Upper lobe of left lung (tissue), 6 donors: ENCODE measurements around the gene PPIL6. TPM values are rescaled to one million over a fixed set of nuclear protein-coding genes. Genes with fewer than 3 reads are reported as not detected.
A peak's percentile ranks its signal among the peaks of the same experiment; 100 is the strongest.

Experiments
- ATAC-seq, 2 donors: fragments of 200-7000 bp; cut with Tn5 transposase; one replicate each; pipeline ENCODE4 v1.9.1; 2022; ENCODE audit warnings: mild to moderate bottlenecking in 2 of 2, moderate library complexity in 2 of 2; ENCODE audit not compliant: low FRiP score in 2 of 2
- DNase-seq, 2 donors: peaks; one replicate each; pipeline ENCODE4 v3.0.0-alpha.2; 2019 to 2020
- H3K27ac ChIP-seq, 4 donors: fragments of 200-600 bp; sonication (generic); one replicate each; pipeline ENCODE4 v1.5.1; 2016 to 2019
- H3K27me3 ChIP-seq, 4 donors: fragments of 200-600 bp; sonication (generic); one replicate each; pipeline ENCODE4 v1.5.1; 2017 to 2019
- H3K36me3 ChIP-seq, 4 donors: fragments of 200-600 bp; sonication (generic); one replicate each; pipeline ENCODE4 v1.5.1; 2016 to 2019
- H3K4me1 ChIP-seq, 4 donors: fragments of 200-600 bp; sonication (generic); one replicate each; pipeline ENCODE4 v1.5.1; 2018 to 2019
- H3K4me3 ChIP-seq, 4 donors: fragments of 200-600 bp; sonication (generic); one replicate each; pipeline ENCODE4 v1.5.1; 2017 to 2019; ENCODE audit warnings: mild to moderate bottlenecking in 2 of 4, moderate library complexity in 1 of 4
- H3K9me3 ChIP-seq, 4 donors: fragments of 200-600 bp; sonication (generic); one replicate each; pipeline ENCODE4 v1.5.1; 2018 to 2019
- EP300 ChIP-seq, 4 donors: sonication (generic); formaldehyde crosslinking; IDR thresholded peaks; one replicate each; pipeline ENCODE4 v1.5.1; 2017; ENCODE audit warnings: antibody characterized with exemption in 4 of 4, control low read depth in 2 of 4
- POLR2A ChIP-seq, 4 donors: fragments of 450-650 bp; IDR thresholded peaks; one replicate each; pipeline ENCODE4 v1.5.1; 2016 to 2017; ENCODE audit warnings: antibody characterized with exemption in 4 of 4, mild to moderate bottlenecking in 2 of 4
- POLR2AphosphoS5 ChIP-seq, 2 donors: sonication (generic); formaldehyde crosslinking; IDR thresholded peaks; one replicate each; pipeline ENCODE4 v1.5.1; 2017; ENCODE audit warnings: antibody characterized with exemption in 2 of 2
- WGBS, 2 donors: methylation state at CpG; one replicate each; pipeline ENCODE4 v1.1.5; 2017 to 2018; 5-methylcytosine and 5-hydroxymethylcytosine counted together
- total RNA-seq, 6 donors: library from RNA; depleted of rRNA in 4 of 6; stranded (reverse); fragments of >200 nt in 4 of 6; gene quantifications; one replicate each; pipeline versions ENCODE4 v1.1.0 to v1.2.1, GENCODE V29; 2016 to 2021
- TF ChIP-seq, protein P1 (sequence below), 6 experiments: fragments of 450-650 bp in 4 of 6; fragments of 200-600 bp in 2 of 6; sonication (generic) in 2 of 6; IDR thresholded peaks; one replicate each; pipeline ENCODE4 v1.5.1; 2016 to 2019; ENCODE audit warnings: antibody characterized with exemption in 6 of 6
- donor health status: DM: no; HTN: no; CAD: no; lungs with moderate emphysema.
- donor health status: DM: no; HTN: yes; CAD: no; lungs with severe emphysema.

Gene PPIL6
- total RNA-seq, 6 donors from 2014 or later: 3.5 to 44.3 (median 6.5) TPM

DNA sequence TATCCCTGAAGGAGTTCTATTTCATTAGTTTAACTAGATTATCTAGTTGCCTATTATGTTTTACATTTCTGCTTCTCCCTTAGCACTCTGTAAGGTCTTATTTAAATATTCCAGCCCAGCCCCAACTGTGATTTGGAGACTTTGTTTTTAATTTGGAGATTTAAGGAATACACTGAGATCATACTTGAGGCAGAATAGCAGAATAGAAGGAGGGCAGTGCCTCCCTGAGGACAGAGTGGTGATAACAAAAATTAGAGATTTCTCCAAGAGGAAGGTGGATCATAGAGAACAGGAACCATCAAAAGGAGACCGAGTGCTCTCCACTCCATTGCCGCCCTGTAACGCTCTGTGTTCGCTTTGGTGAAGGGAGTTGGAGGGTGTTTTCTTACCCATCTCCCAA lies 43.4 kb downstream of the PPIL6 start:
- DNase-seq: no peak
- WGBS, 2 donors: 60 to 63% methylated on average over 4 of the region's 4 CpGs
- Histone ChIP-seq H3K27me3 (no peaks in the 10 kb centered on the region), H3K9me3 (no peaks in the 10 kb centered on the region), H3K27ac (no peak overlapping the region), H3K36me3 (no peaks in the 10 kb centered on the region), H3K4me3 (no peak overlapping the region), H3K4me1 (no peaks in the 10 kb centered on the region)
- TF ChIP-seq, protein P1, sequence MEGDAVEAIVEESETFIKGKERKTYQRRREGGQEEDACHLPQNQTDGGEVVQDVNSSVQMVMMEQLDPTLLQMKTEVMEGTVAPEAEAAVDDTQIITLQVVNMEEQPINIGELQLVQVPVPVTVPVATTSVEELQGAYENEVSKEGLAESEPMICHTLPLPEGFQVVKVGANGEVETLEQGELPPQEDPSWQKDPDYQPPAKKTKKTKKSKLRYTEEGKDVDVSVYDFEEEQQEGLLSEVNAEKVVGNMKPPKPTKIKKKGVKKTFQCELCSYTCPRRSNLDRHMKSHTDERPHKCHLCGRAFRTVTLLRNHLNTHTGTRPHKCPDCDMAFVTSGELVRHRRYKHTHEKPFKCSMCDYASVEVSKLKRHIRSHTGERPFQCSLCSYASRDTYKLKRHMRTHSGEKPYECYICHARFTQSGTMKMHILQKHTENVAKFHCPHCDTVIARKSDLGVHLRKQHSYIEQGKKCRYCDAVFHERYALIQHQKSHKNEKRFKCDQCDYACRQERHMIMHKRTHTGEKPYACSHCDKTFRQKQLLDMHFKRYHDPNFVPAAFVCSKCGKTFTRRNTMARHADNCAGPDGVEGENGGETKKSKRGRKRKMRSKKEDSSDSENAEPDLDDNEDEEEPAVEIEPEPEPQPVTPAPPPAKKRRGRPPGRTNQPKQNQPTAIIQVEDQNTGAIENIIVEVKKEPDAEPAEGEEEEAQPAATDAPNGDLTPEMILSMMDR (IDR thresholded peaks at IDR 0.05): peak in 3 of 6 experiments; percentile 20 to 38 (median 29)
- no peak for TF ChIP-seq POLR2A (IDR thresholded peaks at IDR 0.05)
- TF ChIP-seq POLR2AphosphoS5 (IDR thresholded peaks at IDR 0.05): no peak
- peak; percentile 58 to 76 for ATAC-seq

DNA sequence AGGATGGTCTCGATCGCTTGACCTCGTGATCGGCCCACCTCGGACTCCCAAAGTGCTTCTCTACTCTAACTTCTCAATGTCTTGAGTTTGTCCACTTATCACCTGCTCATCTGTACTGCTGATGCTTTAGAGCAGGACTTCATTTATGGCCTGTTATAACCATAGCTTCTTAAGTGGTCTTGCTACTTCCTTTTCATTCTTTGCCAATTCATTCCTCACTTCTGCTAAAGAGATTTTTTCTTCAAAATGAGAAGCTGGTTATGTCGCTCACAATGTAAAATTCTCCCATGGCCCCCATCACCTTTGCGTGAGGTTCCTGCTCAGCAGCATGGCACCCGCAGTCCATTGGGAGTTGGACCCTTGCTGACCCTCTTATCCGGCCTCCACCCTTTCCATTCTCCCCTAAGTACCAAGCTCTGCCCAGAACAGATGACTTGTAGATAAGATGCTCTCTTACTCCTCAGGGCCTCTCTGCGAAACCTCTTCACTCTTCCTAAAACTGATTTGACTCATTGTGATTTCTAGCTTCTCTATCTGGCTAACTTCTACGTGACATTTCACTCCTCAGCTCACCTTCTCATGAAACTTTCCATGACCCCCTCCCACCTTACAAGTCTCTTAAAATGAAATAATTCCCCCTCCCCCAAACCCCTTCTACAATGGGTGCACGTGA lies 44.2 kb downstream of the PPIL6 start:
- WGBS, 2 donors: 88% methylated on average over 12 of the region's 12 CpGs
- no peaks in the 10 kb centered on the region for H3K27me3 ChIP-seq
- no peak overlapping the region for H3K27ac ChIP-seq
- no peaks in the 10 kb centered on the region for H3K4me1 ChIP-seq
- no peaks in the 10 kb centered on the region for H3K36me3 ChIP-seq
- H3K9me3 ChIP-seq: no peaks in the 10 kb centered on the region
- DNase-seq: no peak
- no peak overlapping the region for H3K4me3 ChIP-seq
- no peak for ATAC-seq
- TF ChIP-seq POLR2AphosphoS5 (IDR thresholded peaks at IDR 0.05) (no peak), EP300 (IDR thresholded peaks at IDR 0.05) (no peak), POLR2A (IDR thresholded peaks at IDR 0.05) (no peak)
- TF ChIP-seq, protein P1 (IDR thresholded peaks at IDR 0.05): no peak

DNA sequence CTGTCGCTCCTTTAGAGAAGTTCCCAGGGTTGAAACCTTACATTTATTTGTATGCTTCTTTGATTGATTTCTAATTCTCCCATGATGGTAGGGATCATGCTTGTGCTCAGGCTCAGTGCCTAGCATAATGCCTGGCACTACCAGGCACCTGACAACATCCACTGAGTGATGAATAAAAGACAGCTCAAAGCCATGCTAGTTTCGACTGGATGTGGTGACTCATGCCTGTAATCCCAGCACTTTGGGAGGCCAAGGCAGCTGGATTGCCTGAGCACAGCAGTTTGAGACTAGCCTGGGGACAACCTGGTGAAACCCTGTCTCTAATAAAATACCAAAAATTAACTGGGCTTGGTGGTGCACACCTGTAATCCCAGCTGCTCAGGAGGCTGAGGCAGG lies 46.5 kb downstream of the PPIL6 start:
- WGBS, 2 donors: 72 to 84% methylated on average over 2 of the region's 2 CpGs

DNA sequence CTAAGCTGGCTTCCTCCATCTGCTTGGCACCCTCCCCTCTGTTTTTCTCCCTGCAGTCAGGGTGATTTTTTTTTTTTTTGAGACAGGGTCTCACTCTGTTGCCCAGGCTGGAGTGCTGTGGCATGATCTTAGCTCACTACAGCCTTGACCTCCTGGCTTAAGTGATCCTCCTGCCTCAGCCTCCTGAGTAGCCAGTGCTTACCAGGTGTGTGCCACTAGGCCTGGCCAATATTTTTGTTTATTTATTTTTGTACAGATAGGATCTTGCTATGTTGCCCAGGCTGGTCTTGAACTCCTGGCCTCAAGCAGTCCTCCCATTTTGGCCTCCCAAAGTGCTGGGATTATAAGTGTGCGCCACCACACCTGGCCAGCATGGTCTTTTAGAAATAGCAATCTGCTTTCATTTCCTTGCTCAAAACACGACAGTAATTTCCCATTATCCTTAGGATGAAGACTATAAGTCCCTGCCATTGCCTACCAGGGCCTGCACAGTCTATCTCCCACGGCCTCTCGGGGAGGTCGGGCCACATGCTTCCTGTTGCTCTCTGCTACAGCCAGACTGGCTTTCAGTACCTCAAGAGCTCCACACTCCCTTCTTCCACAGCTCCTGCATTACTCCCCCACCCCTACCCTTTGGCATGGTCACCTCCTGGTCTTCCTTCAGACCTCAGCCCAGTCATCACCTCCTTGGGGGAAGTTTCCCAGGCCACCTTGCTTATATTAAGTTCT lies 47.1 kb downstream of the PPIL6 start:
- H3K4me1 ChIP-seq: no peaks in the 10 kb centered on the region
- DNase-seq (no peak), ATAC-seq (no peak)
- H3K27me3 ChIP-seq: no peaks in the 10 kb centered on the region
- 71 to 88% methylated on average over 5 of the region's 5 CpGs for whole genome bisulfite sequencing, 2 donors
- no peak overlapping the region for H3K27ac ChIP-seq
- H3K4me3 ChIP-seq: no peak overlapping the region
- TF ChIP-seq POLR2A (IDR thresholded peaks at IDR 0.05) (no peak), EP300 (IDR thresholded peaks at IDR 0.05) (no peak), POLR2AphosphoS5 (IDR thresholded peaks at IDR 0.05) (no peak)
- TF ChIP-seq, protein P1 (IDR thresholded peaks at IDR 0.05): no peak
- H3K36me3 ChIP-seq: no peaks in the 10 kb centered on the region
- no peaks in the 10 kb centered on the region for H3K9me3 ChIP-seq

More for the DNA sequence above, 46.5 kb downstream of the PPIL6 start:
- no peaks in the 10 kb centered on the region for H3K36me3 ChIP-seq
- no peak overlapping the region for H3K4me3 ChIP-seq
- ATAC-seq: no peak
- H3K4me1 ChIP-seq: no peaks in the 10 kb centered on the region
- H3K9me3 ChIP-seq: no peaks in the 10 kb centered on the region
- DNase-seq: peak in 1 of 2 donors; percentile 39
- TF ChIP-seq, protein P1 (IDR thresholded peaks at IDR 0.05): no peak
- TF ChIP-seq POLR2A (IDR thresholded peaks at IDR 0.05): no peak
- no peak overlapping the region for H3K27ac ChIP-seq
- H3K27me3 ChIP-seq: no peaks in the 10 kb centered on the region
